NCI-H146 (cell line): Measurements from ENCODE around the gene PAFAH1B1.
"Not testable (repeated sequence)": the region's sequence is repeated elsewhere in the genome, so short reads cannot be mapped to it uniquely, and the experiment has no call there.

Experiments
- DNase-seq: peaks from one replicate; lab custom pipeline; 2025; lab: John Stamatoyannopoulos, UW

The PAFAH1B1 gene

DNA sequence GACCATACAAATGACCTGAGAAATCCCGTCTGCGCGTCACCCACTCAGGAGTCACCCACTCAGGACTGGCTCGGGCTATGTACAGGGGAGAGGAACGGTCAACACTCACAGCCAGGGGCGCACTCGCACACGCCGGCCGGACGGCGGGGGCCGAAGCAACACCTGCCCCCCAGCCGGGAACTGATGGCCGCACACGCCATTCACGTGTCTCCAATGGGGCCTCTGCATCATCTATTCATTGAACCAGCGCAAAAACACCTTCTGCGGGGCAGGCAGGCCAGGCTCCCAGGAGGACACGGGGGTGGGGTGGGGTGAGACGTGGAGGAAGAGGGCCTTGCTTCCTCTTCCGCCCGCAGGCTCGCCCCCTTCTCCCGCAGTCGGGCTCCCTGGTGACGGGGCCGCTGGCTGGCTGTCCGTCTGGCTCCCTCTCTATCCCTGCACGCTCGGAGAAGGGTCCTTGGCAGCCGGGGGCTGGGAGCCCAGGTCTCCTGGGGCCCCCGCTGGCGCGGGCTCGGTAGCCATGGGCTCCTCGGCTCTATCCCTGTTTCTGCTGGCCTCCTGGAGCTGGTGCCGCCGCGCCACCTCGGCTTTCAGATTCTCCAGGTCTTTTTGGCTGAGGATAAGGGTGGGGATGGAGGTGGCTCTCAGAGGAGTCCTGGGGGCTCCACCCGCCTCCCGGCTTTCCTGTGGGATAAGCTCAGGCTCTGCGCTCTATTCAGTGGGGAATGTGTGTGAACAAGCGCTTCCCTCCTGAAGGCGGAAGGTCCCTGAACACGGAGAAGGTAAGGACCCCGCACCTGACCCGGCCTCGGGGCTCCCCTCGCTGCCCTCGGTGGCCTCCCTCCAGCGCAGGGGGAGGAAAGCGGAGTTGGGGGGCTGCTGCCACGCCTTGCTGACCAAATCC, 97.0 kb downstream of the PAFAH1B1 start:
- no peak for DNase-seq

DNA sequence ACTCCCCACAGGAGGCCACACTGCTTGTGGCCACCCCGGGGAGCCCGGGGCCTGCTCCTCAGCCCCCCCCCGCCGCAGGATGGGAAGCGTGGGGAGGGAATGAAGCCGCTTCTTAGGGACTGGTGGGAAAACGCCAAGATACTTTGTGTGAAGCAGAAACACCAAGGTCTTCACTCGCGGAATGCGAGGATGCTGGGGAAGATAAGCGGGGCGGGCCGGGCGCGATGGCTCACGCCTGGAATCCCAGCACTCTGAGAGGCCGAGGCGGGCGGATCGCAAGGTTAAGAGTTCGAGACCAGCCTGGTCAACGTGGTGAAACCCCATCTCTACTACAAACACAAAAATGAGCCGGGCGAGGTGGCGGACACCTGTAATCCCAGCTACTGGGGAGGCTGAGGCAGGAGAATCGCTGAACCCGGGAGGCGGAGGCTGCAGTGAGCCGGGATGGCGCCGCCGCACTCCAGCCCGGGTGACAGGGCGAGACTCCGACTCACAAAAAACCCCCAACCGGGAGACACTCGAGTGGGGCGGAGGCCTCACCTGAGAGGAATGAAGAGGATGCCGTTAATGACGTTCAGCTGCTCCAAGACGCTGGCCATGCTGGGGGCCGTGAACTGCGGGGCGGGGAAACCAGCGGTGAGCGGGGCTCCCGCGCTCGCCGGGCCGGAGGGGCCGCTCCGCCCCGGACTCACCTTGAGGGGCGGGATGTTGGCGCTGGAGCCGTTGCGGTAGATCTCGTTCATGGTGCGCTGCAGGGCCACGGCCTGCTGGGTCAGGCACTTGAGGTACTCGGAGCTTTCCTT, 97.8 kb downstream of the PAFAH1B1 start:
- no peak for DNase-seq

DNA sequence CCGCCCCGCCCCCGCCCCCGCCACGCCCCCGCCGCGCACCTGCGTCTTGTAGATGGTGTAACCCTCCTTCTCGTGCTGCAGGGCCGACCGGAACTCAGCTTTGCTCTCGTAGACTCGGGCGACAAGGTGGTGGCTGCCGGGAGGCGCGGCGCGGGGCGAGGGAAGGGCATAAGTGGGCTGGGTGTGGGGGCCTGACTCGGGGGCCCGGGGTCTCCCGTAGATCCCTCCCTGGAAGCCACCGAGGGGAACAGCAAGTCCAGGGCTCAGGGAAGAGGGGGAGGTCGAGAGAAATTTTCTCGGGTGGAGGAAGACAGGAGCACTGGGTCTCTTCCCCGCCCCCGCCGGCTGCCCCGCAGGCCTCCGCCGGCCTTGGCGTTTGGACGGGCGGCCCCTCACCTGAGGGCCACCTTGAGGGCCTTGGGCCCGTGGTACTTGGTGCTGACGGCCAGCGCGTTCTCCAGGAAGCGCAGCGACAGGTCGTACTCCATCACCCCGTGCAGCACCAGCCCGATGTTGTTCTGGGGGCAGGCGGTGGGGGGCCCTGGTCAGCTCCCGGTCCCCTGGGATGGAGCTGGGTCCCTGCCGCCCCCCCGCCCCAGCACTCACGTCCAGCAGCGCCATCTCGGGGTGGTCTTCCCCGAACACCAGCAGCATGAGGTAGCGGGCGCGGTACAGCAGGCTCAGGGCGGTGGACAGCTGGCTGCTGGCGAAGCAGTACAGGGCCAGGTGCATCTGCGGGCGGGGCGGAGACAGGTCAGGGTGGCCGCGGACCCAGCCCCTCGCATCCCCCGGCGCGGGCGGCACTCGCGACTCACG, 98.7 kb downstream of the PAFAH1B1 start:
- DNase-seq, result no peak

DNA sequence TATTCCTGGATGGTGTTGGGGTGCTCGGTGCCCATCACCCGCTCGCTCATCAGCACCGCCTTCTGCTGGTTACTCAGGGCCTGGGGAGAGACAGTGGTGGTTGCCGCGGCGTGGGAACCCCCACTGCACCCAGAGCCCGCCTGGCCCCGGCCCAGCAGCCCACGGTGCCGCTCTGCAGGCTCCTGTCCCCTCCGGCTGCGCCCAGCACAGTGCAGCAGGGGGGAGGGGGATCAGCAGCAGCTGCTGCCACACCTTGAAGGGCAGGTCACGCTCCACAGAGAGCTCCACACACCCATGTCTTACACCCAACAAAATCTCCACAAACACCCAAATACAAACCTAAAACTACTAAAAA, 99.3 kb downstream of the PAFAH1B1 start:
- DNase-seq, result no peak

DNA sequence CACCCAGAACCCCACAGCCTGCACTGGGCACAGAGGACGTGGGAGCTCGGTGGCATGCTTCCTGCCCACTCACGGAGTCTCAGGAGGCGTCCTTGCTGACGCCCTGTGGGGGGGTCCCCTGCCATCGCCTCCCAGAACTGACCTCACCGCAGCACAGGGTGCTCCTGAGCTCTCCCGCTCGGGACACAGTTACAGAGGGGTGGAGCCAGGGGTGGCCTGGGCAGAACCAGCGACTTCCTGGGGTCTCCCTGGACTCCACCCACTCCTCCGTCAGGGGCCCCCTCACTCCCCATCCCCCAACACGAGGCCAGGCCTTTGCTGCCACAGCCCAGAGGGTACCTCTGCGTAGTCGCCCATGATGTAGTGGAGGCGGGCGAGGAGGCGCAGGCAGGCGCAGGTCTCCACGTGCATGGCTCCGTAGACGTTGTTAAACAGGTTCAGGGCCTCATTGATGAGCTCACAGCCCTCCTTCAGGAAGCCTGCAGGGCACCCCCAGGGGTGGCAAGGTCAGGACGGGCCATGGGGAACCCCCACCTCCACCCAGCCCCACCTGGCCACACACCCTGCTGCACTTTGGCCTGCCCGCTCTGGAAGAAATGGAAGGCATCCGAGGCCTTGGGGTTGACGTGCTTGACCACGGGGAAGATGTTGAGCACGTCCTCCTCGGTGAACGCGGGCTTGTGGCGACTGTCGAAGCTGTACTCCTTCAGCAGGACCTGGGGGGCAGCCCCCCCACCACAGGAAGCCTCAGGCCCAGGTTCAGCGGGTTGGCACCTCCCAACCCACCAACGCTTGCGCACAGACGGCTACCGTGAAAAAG, 100.3 kb downstream of the PAFAH1B1 start:
- DNase-seq, result no peak

DNA sequence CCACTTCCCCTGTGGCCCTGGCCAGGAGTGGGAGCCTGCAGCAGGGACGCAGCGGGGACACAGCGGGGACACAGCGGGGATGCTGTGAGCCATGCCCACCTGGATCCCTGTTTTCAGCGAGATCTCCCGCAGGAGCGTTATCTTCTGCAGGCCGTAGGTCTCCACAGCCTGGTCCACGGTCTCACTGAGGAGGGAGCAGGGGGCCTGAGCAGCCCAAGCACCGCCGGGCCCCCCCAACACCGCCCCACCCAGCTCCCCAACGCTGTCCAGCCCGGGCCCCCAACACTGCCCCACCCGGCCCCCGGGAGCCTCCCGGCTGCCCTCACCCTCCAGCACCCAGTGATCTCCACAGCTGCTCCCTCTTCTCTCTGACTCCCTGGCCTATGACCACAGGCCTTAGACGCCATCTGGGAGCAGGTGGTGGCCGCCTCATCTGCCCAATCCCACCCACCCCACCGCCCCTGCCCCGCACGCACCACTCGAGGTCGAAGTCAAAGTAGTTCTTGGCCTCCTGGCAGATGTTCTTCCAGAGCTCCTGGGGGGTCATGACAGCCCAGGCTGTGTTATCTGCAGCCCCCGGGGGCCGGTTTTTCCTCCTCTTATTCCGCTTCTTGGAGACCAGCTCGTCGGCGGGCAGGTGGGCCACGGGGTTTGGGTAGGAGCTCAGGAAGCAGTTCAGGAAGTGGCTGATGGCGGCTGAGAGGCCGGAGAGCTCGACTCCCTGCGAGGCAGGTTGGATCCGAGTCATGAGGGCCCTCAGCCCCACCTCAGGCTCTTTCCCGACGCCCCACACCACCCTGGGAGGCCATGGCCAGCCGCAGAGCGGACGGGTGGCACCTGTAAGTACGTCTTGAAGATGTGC, 101.2 kb downstream of the PAFAH1B1 start:
- DNase-seq, result no peak

DNA sequence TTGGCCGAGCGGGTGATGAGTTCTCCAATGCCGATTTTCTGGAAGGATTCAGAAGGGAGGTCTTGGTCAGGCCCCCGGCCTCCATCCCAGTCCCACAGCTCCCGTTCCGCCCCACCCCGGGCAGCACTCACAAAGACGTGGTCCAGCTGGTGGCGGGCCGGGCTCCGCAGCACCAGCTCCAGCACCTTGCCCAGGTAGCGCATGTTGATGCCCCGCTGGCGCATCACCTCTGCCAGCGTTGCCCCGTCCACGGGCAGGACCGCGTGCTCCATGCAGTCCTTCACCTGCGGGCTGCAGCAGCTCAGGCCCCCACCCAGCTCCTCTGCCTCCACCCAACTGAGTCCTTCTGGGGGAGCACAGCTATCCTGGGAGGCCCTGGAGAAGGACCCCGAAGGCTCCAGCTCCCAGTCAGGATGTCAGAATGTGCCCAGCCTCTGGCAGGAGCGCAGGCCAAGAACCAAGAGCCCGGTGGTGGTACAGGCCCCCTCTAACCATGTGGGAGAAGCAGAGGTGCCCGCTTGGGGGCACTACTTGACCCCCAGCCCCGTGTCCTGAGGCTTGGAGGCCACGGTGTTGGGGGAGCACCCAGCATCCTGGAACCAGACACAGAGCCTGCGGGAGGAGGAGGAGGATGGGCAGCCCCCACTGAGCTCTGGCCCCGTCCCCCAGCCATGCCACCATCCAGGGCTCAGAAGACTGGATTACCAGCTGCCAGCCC, 101.9 kb downstream of the PAFAH1B1 start:
- DNase-seq, result no peak

DNA sequence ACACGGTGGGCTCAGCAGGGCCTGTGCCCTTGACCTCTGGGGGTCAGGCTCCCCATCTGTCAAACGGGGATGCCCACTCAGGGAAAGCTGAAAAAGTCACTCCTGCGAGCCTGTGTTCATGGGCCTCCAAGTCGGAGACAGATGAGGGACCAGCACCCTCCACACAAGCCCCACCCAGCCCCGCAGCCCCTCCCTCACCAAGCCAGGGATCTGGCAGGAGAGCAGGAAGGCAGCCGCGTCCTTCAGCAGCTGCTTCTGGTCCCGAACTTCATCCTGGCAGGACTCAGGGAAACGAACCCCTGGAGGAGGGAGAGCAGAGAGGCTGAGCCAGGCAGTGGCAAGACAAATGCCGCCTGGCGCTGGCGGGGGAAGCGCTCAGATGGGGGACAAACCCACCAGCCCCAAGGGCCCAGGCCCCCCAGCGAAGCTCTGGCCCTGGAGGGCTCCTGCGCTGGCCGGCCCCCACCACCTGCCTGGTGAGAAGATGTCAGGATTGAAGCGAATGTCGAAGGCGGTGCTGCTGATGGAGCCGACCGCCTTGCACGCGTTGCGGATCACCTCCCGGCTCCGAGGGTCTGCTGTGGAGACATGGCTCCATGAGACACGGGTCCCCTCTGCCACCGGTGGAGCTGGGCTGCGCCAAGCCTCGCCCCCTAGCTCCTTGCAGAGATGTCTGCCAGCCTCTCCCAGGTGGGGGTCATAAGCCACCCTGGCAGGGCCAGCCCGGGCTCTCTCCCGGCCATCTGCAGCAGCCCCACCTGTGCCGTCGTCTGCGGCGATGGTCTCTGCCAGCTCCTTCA, 102.7 kb downstream of the PAFAH1B1 start:
- DNase-seq, result no peak

DNA sequence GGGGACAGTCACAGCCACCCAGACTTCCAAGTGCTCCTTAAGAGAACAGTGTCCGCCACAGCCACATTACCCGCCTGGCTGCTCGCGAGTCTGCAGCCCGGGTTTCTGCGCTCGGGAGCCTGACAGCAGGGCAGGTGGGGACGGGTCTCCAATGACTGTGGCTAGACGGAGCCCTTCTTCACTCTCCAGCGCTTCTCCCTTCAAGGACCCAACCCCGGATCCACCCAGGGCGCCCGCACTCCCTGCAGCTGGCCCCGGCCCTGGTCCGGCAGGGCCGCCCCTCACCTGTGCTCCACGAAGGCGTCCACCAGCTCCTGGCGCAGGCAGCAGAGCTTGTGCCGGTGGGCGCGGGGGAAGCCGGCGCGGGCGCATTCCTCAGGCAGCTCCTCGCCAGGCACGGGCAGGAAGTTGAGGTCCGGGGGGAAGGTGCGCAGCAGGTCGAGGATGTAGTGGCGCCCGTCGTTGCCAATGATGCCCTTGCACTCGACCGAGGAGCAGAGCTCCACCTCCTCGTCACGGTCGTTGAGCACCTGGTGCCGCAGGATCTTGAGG, 104.2 kb downstream of the PAFAH1B1 start:
- no peak for DNase-seq

DNA sequence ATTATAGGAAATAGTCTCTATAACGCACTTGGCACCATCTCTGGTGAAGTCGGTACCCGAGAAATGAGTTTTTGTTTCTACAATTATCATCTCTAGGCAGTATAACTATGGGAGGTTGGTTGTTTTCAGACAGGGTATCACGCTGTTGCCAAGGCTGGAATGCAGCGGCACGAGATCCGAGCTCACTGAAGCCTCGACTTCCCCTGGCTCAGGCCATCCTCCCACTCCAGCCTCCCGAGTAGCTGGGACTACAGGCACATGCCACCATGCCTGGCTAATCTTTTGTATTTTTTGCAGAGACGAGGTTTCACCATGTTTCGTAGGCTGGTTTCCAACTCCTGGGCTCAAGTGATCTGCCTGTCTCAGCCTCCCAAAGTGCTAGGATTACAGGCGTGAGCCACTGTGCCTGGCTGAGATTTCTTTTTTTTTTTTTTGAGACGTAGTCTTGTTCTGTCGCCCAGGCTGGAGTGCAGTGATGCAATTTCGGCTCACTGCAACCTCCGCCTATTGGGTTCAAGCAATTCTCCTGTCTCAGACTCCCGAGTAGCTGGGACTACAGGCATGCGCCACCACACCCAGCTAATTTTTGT, 105.9 kb downstream of the PAFAH1B1 start:
- DNase-seq, result not testable (repeated sequence)

DNA sequence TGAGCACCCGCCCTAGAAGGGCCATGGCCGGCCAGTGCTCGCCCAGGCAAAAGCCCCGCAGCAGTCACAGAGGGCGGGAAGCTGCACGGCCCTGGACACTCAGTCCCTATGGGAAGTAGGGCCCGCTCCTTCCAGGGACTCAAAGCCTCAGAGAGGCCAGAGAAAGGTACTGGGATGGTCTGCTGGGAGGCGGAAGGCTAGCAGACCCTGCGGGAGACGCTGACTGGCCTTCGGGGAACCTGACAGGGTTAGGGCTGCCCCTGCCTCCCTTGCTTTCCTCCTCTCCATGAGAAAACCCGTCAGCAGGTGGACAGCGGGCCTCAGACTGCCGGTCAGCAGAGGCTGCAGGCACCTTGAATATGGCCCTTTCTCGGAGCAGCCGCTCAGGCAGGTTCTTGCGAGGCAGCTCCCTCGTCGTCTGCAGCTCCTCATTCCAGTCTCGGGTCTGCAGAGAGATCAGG, 106.6 kb downstream of the PAFAH1B1 start:
- DNase-seq, result no peak

DNA sequence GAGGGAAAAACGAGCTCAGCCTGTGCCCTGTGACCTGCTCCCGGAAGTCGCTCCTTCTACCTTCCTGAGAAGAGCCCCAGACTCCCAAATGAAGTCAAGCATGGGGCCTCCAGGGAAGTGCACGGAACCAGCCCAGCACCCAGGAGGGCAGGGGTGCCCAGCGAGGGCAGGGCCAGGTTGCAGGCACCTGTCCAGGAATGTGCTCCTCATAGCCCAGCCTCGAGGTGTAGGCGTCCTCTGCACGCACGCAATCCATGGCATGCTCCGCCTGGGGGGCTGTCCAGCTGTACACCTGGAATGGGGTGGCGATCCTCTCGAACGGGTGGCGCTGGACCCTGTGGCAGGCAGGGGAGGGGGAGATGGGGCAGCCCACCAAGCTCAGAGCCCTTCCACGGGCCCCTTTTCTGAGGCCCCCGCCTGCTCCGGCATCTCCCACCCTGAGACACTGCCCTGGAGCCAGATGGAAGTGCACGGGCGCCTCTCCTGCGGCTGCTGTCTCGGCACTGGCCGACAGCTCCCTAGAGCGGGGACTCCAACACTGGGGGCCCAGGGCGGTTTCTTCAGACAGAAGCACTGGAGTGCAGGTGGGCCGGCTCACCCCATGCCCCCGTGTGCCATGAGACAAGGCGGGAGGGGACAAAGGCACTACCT, 107.2 kb downstream of the PAFAH1B1 start:
- DNase-seq, result no peak

DNA sequence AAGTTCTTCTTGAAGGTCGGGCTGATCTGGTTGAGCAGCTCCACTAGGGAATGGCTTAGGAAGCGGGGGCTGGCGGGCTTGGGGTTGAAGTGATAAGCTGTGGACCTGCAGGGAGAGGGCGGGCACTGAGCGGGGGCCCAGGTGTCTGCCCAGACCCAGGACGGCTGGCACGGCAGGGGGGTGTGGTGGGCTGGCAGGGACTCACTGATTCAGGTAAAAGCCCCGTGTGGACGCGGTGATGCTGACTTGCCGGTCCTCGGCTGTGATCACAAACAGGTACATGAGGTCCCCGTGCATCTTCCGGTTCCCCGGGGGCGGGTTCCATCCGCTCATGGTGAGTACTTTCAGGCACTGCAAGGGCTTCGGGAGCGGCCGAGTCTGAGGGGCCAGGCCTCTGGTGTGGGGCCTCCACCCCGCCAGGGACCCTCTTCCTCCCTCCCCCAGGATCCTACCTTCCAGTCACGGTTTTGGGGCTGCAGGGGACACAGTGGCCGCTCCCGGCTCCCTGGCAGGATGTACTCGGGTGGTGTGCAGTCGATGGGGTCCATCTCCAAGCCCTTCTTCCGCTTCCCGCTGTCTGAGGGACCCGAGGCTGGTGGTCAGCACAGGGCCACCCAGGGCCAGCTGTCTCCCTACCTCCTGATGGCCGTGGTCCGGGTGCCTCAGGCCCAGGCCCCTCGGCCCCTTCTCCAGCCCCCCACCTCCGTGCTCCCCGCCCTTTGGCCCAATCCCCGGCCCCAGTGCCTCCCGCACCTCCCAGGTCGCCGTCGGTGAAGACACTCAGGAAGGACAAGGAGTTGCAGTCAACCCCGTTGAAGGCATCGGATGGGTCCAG, 107.9 kb downstream of the PAFAH1B1 start:
- no peak for DNase-seq

DNA sequence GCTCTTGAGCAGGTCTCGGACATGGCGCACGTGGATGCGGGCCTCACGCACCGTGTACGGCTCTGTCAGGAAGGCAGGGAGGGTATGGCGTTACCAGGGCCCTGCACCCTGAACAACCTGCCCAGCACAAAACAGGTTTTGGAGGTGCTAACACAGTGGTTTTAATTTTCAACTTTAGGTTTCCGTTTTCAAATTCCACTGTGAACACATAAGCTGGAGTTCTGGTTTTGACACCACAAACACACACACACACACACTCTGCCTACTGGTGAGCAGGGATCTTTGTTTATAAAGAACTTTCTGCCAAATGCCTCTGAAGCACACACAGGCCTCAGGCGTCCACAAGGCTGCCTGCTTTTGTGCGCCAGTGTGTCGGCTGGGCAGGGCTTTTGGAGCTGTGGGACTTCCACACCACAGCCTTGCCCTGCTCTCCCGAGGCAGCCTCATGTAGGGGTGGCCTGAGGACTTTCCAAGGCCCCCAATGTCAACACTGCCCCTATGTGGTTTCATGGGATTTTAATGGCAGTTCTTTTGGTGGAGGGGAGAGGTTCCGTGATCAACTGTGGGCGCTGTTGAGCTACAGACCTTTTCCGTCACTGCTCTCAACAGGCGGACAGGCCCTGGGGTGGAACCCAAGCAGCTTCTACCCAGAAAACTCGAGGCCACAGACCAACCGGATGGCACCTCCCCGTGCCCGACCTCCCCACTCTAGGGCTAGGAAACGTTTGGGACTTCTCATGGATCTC, 108.7 kb downstream of the PAFAH1B1 start:
- no peak for DNase-seq

DNA sequence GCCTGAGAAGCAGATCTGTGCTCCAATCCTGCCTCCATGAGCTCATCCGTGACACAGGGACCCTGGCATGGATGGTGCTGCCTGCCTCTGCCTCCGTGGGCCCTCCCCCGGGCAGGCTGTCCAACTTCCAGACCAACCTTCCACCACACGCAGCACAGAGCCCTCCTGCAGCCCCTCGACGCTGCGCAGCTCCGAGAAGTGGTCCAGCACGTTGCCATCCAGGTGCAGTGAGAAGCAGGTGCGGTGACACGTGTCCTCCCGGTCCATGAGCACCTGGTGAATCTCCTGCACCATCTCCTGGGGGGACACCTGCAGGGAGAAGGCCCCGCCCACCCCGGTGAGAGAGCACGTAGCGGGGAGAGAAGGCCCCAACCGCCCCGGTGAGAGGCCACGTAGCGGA, 109.7 kb downstream of the PAFAH1B1 start:
- no peak for DNase-seq

DNA sequence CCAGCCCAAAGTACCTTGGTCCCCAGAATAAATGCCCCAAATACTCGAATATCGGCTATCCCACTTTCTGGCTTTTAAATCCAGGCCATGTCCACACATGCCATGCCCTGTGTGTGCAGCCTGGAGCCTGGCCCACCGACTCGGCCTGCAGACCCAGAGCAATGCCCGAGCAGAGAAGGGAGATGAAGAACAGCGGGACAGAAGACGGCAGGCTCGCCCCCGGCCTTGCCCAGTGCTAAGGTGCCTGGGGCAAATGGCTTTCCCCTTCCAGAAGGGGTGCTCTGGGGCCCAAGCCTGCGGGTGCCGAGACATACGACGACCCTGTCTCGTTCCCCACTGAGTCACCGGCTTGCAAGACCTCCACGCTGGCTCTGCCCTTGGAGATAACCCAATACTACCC, 110.2 kb downstream of the PAFAH1B1 start:
- no peak for DNase-seq
